ENCODE measurements around the gene B4GALNT3.
A peak's percentile ranks its signal among the peaks of the same experiment; 100 is the strongest.
"Not testable (repeated sequence)": the region's sequence is repeated elsewhere in the genome, so short reads cannot be mapped to it uniquely, and the experiment has no call there.

The B4GALNT3 gene

GRCh38 chr12:575948-576614 is 116.3 kb downstream of the B4GALNT3 start:
- peak; percentile 67 for DNase-seq (ENCODE audit: low read depth)

GRCh38 chr12:576615-577110 is 116.9 kb downstream of the B4GALNT3 start:
- no peak for DNase-seq (ENCODE audit: low read depth)

DNA sequence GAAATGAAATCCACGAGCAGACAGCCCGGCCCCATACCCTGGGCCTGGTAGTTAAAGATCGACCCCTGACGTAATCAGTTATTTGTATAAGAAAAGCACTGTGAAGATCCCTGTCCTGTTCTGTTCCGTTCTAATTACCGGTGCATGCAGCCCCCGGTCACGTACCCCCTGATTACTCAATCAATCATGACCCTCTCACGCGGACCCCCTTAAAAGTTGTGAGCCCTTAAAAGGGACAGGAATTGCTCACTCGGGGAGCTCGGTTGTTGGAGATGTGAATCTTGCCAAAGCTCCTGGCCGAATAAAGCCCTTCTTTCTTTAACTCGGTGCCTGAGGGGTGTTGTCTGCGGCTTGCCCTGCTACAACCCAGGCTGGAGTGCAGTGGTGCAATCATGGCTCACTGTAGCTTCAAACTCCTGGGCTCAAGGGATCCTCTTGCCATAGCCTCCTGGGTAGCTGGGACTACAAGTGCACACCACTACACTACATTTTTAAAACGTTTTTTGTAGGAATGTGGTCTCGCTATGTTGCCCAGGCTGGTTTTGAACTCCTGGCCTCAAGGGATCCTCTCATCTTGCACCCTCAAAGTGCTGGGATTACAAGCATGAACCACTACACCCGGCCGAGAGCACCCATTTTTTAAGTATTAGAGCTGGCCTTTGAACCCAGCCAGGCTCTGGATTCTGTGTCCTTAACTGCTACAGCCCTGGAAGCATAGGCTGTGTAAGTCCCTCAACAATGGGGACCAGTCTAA is 118.4 kb downstream of the B4GALNT3 start:
- DNase-seq (ENCODE audit: low read depth), result not testable (repeated sequence)

GRCh38 chr12:578748-579419 is 119.1 kb downstream of the B4GALNT3 start:
- DNase-seq (ENCODE audit: low read depth), result no peak

- no peak for DNase-seq (ENCODE audit: low read depth)
Observed at GRCh38 chr12:579420-580110, 119.8 kb downstream of the B4GALNT3 start.

GRCh38 chr12:580813-581212 is 121.1 kb downstream of the B4GALNT3 start:
- no peak for DNase-seq (ENCODE audit: low read depth)

DNA sequence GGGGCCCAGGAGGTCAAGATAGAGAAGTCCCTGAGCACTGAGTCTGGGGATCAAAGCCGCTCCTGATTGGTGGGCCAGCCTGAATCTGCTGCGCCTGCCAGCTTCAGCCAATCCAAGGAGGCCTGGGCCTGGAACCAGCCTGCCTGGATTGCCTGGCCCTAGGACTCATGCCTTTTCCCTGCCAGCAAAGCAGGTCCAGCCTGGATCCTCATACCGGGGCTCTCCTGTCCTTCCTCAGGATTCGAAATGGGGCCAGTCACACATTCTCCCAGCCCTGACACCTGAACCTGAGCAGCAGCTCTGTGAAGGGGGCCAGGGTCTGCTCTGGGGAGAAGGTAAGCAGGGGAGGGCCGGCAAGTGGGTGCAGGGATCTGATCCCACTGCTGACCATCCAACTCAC is 121.6 kb downstream of the B4GALNT3 start:
- DNase-seq (ENCODE audit: low read depth), result no peak

DNA sequence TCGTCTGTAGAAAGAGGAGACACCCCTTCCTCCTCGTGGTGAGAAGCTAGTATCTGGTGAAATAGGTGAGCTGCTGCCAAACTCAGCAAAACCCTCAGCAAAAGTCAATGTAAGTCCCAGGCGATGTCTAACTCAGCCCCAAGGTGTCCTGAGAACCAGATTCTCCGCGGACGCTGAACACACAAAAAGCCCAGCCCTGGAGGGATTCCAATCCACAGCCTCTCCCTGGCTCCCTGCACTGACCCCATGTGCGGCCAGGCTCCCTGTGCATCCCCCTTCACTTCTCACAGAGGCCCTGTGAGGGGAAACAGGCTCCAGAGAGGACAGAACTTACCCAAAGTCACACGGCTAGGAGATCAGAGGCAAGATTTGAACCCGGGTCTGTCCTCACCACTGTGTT is 122.0 kb downstream of the B4GALNT3 start:
- no peak for DNase-seq (ENCODE audit: low read depth)

DNA sequence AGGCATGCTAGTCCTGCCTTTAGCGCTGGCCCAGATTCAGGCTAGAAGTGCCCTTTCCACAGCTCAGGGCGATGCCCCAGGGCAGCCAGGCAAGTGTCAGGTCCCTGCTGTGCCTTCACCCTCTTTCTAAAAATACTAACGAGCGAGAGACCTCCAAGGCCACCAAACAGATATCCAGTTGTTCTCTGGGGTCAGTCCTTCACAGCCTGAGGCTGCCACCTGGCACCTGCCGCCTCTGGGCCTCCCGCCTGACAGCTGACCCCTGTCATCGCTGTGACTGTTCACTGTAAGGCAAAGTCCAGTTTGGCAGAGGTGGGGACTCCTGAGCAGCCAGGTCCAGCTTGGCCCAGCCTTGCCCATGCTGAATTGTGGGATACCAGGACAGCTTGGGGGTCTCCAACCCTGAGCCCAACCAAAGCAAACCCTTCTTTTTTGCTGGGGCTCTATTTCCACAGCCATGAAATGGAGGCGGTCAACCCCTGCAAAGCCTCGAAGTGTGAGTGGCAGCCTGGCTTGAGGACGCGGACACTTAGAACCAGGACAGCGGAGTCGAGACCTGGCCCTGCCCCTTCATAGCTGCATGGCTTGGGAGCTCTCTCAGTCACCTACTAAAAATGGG is 123.6 kb downstream of the B4GALNT3 start:
- DNase-seq (ENCODE audit: low read depth), result no peak

GRCh38 chr12:585062-586061 is 125.6 kb downstream of the B4GALNT3 start:
- no peak for DNase-seq (ENCODE audit: low read depth)

DNA sequence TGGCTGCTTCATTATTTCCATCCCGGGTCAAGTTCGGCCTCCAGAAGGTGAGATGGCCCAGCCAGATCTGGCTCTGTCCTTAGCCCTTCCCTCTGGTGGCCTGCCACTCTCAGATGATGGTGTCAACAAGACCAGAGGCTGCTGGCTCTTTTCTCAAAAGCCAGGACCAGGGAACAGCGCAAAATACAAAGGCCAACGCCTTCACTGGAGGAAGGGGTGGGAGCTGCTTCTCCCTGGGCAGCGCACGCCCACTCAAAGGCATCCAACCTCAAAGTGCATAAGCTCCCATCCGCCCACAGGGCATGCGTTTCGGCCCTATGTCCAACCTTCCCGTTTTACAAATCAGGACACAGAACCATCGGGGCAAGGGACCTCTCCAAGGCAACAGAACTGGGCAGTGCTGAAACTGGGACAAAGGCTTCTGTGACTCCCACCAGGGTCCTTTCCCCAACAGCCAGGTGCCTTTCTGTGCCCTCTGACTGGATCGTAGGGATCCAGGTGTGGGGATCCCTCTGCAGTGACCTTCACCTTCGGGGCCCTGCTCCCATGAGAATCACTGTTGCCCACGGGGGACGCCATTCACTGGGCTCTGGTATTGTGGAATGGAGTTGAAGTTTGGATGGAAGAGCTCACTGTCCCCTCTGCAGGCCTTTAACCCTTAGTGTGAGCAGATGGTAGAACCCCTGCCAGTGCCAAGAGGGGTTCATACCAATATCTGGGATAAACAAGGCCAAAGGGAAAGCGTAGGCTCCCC is 126.8 kb downstream of the B4GALNT3 start:
- DNase-seq (ENCODE audit: low read depth), result no peak

GRCh38 chr12:587132-588023 is 127.6 kb downstream of the B4GALNT3 start:
- DNase-seq (ENCODE audit: low read depth), result no peak

DNA sequence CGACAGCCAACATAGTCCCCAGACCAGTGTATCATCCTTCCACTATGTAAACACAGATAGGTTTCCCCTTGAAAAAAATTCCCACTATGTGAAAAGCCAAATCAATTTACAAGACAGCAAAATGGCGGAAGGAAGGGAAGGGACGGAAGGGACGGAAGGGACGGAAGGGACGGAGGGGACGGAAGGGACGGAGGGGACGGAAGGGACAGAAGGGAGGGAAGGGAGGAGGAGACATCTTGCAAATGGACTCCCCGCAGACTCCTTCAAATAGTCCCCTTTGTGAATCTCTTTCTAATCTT is 128.2 kb downstream of the B4GALNT3 start:
- no peak for DNase-seq (ENCODE audit: low read depth)

- no peak for DNase-seq (ENCODE audit: low read depth)
Observed at GRCh38 chr12:588646-589045, 128.9 kb downstream of the B4GALNT3 start.

DNA sequence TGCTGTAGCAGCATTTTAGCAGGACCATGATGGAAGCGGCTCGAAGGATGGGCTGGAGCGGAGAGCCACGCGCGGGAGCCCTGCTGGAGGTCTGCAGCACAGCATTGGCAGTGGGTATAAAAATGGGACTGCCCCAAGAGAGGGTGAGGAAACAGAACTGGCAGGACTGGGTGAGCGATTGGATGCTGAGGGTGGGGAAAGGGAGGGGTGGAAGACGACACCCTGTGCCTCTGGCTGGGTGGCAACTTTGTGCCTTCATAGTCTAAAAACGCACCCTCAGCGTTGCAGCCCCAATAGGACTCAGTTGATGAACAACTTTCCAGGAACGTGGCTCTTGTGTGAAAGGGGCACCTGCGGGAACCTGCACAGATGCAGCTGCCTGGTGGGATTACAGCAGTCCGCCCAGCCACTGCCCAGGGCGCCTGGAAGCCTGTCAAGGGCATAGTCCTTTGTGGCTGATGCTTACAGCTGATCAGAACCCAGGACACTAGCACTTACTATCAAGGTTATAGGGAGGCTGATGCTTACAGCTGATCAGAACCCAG is 130.5 kb downstream of the B4GALNT3 start:
- no peak for DNase-seq (ENCODE audit: low read depth)

DNA sequence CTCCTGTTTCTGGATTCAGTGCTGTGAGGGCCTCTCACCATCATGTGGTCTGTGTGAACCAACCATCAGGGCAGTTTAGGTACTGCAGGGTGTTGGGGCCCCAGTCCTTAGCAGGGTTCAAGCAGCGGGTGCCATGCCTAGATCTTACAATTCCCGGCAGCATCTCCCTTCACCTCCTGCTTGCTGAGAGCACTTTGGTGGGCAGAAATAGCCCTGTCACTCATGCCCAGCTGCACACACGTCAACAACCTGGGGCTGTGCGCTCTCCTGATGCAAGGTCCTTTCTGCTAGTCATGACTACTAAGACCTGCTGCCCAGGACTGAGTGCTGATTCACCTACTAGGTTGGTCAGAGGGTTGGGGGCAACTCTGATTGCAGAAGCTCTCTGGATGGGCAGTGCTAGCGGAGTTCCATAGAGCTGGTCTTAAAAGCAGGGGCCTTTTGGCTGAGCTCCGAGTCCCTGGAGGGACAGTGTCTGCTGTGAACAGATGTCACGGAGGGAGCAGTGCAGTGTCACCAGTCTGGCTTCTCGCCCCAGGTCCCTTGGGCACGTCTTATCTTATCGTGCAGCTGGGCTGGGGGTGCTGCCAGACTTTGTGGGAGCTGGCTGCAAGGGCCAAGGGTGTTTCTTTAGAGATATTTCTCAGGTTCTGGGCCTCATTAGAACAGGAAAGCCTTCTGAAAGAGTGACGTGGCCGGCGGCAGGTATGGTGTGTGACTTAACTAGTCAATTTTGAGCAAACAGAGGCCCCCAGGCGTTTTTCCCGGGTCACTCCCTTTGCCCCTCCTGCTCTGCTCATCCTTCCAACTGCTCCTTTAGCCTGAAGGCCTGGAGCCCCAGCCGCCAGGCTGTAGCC is 131.7 kb downstream of the B4GALNT3 start:
- DNase-seq (ENCODE audit: low read depth), result no peak

GRCh38 chr12:592024-592505 is 132.3 kb downstream of the B4GALNT3 start:
- DNase-seq (ENCODE audit: low read depth), result no peak

All from stimulated activated CD8-positive, alpha-beta memory T cell treated with anti-CD3 and anti-CD28 coated beads, Interleukin-12 subunit alpha, Interleukin-12 subunit beta, amount 100 ng/mL, for 1 hour (primary cell).